Spleen (tissue), 11 donors: ENCODE results near the gene SOS1. TPM values are rescaled to one million over a fixed set of nuclear protein-coding genes. Genes with fewer than 3 reads are reported as not detected.
"Not testable (repeated sequence)": the region's sequence is repeated elsewhere in the genome, so short reads cannot be mapped to it uniquely, and the experiment has no call there.

Experiments used
- DNase-seq: peaks from one replicate; pipeline ENCODE4 v3.0.0-alpha.2; 2020
- H3K27ac ChIP-seq, 8 donors: fragments of 200-600 bp; sonication (generic) in 7 of 8; 1 replicate in 4 of 8; 2 replicates in 4 of 8; pipeline versions ENCODE4 v1.5.0 to v1.8.0; 2016 to 2021; ENCODE audit warnings: inconsistent platforms in 4 of 8, mild to moderate bottlenecking in 4 of 8, moderate library complexity in 1 of 8
- H3K27me3 ChIP-seq, 7 donors: fragments of 200-600 bp; sonication (generic) in 6 of 7; replicated peaks in 1 of 7; 1 replicate in 4 of 7; 2 replicates in 3 of 7; pipeline versions ENCODE4 v1.5.0 to v1.8.0; 2016 to 2021; ENCODE audit warnings: inconsistent platforms in 3 of 7, mild to moderate bottlenecking in 1 of 7
- H3K36me3 ChIP-seq, 6 donors: fragments of 200-600 bp; sonication (generic) in 5 of 6; 1 replicate in 4 of 6; 2 replicates in 2 of 6; pipeline versions ENCODE4 v1.5.0 to v1.8.0; 2016 to 2021; ENCODE audit warnings: inconsistent platforms in 2 of 6
- H3K4me1 ChIP-seq, 6 donors: fragments of 200-600 bp; sonication (generic) in 5 of 6; 1 replicate in 3 of 6; 2 replicates in 3 of 6; pipeline versions ENCODE4 v1.5.0 to v1.8.0; 2016 to 2021; ENCODE audit warnings: inconsistent platforms in 3 of 6
- H3K4me3 ChIP-seq, 8 donors: fragments of 200-600 bp; sonication (generic) in 7 of 8; 1 replicate in 4 of 8; 2 replicates in 4 of 8; pipeline versions ENCODE4 v1.5.0 to v1.8.0; 2016 to 2021; ENCODE audit warnings: inconsistent platforms in 4 of 8, mild to moderate bottlenecking in 4 of 8, moderate library complexity in 2 of 8
- H3K9me3 ChIP-seq, 8 donors: fragments of 200-600 bp; sonication (generic) in 7 of 8; 1 replicate in 4 of 8; 2 replicates in 4 of 8; pipeline versions ENCODE4 v1.5.0 to v1.8.0; 2016 to 2021; ENCODE audit warnings: inconsistent platforms in 4 of 8
- POLR2A ChIP-seq, 3 donors: fragments of 450-650 bp; IDR thresholded peaks; one replicate each; pipeline ENCODE4 v1.5.1; 2017; ENCODE audit warnings: antibody characterized with exemption in 3 of 3, mild to moderate bottlenecking in 1 of 3
- POLR2AphosphoS5 ChIP-seq, 3 donors: sonication (generic); formaldehyde crosslinking; IDR thresholded peaks; one replicate each; pipeline ENCODE4 v1.5.1; 2017; ENCODE audit warnings: antibody characterized with exemption in 3 of 3
- WGBS, 5 donors: extraction: QIAGEN DNeasy Blood & Tissue Kit in 3 of 5; methylation state at CpG; one replicate each; pipeline versions ENCODE4 v1.1.5 to v1.1.7; 2013 to 2018; 5-methylcytosine and 5-hydroxymethylcytosine counted together
- intact Hi-C: fragments of 100-400 bp; cut with DNase I; formaldehyde crosslinking; loops from one replicate; pipeline ENCODE4 v1.15.0; 2023; ENCODE audit warnings: low total_unique reads
- polyA plus RNA-seq, 3 donors: library from polyadenylated mRNA; stranded (reverse); fragments of 200-250 nt; gene quantifications; one replicate each; pipeline ENCODE4 v1.2.1, GENCODE V29; 2013
- total RNA-seq, 7 donors: library from RNA; depleted of rRNA in 3 of 7; stranded (reverse); fragments of >200 nt in 3 of 7; fragmentation: NEBNext Ultra II Directional in 4 of 7; extraction: Animal tissue kit (Norgen Biotek cat#: 25700) in 4 of 7; gene quantifications; one replicate each; pipeline versions ENCODE4 v1.1.0 to v1.2.1, GENCODE V29; 2016 to 2021
- TF ChIP-seq, protein P1 (sequence below), 11 experiments: fragments of 200-600 bp in 7 of 11; fragments of 450-650 bp in 4 of 11; sonication (generic) in 4 of 11; IDR thresholded peaks in 8 of 11; conservative IDR thresholded peaks in 3 of 11; 1 replicate in 7 of 11; 2 replicates in 4 of 11; pipeline versions ENCODE4 v1.4.0 to v1.8.0; 2016 to 2021; ENCODE audit warnings: antibody characterized with exemption in 11 of 11, inconsistent platforms in 4 of 11, mild to moderate bottlenecking in 1 of 11
- donor health status: healthy with polysubstance abuse.
- donor health status: DM: no; HTN: no; CAD: no; lungs with moderate emphysema.
- donor health status: DM: no; HTN: no; CAD: no.
- donor health status: Bipolar disorder and iron deficiency.
- donor health status: healthy.
- donor health status: DM: no; HTN: no; CAD: no.
- donor health status: DM: yes; HTN: yes; CAD: no.

The SOS1 gene
- total and polyA plus RNA-seq, 10 donors = 5.9 to 85.8 (median 42.8) TPM

DNA sequence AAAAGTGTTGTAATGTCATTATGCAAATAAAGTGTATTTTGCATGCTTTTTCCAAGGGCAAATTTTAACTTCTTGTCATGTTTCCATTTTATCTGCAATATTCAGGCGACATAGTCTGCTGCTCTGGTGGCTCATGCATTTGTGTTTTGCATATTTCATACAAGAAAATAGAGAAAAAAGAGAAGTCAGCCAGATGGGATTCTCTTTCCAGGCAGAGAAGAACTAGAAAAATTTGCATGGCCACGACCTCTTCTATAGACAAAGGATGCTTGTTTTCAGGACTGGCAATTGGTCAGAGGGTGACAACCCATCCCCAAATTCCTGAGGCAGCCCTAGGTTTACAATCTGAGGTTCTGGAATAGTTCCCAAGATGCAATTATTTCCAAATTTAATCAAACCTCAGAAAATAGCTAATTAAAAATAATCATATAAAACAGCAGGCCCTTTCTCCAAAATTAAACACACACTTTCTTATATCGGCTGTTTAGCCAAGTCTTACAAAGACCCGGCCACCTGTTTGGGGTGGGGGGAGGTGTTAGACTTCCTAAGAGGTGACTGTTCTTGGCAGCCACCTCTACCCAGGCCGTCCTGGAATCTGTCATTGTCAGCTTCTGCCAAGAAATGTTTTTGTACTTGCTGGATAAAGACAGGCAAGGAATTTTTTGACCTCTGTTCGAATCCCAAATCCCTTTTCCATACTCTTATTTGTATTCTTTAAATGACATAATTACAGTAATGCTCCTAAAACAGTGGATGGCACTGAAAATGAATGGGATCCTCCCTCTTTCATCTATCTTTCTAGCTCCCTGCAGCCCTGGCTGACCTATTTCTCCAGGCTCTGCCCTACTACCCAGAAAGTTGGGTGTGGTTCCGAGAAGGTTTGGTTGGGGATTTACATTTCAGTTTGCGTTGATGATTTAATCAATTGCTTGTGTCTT lies 20.8 kb upstream of the SOS1 start:
- intact Hi-C loops = no loop called here
- H3K27ac ChIP-seq = peak overlapping the region in 6 of 8 donors; percentile 33 to 66 (median 58)
- peaks cover 0 to 54% (median 32%) of the 10 kb centered on the region in 6 donors for H3K4me1 ChIP-seq
- TF ChIP-seq, protein P1, sequence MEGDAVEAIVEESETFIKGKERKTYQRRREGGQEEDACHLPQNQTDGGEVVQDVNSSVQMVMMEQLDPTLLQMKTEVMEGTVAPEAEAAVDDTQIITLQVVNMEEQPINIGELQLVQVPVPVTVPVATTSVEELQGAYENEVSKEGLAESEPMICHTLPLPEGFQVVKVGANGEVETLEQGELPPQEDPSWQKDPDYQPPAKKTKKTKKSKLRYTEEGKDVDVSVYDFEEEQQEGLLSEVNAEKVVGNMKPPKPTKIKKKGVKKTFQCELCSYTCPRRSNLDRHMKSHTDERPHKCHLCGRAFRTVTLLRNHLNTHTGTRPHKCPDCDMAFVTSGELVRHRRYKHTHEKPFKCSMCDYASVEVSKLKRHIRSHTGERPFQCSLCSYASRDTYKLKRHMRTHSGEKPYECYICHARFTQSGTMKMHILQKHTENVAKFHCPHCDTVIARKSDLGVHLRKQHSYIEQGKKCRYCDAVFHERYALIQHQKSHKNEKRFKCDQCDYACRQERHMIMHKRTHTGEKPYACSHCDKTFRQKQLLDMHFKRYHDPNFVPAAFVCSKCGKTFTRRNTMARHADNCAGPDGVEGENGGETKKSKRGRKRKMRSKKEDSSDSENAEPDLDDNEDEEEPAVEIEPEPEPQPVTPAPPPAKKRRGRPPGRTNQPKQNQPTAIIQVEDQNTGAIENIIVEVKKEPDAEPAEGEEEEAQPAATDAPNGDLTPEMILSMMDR (IDR thresholded peaks at IDR 0.05 in 8 of 11, conservative IDR thresholded peaks at IDR 0.05 in 3 of 11) = no peak
- TF ChIP-seq POLR2AphosphoS5 (IDR thresholded peaks at IDR 0.05) (no peak), POLR2A (IDR thresholded peaks at IDR 0.05) (no peak)
- H3K27me3 ChIP-seq = no peaks in the 10 kb centered on the region
- WGBS, 5 donors = 59 to 71% (median 67%) methylated on average over 8 of the region's 8 CpGs
- no peak overlapping the region for H3K4me3 ChIP-seq
- DNase-seq = no peak
- H3K9me3 ChIP-seq = no peaks in the 10 kb centered on the region
- no peaks in the 10 kb centered on the region for H3K36me3 ChIP-seq

DNA sequence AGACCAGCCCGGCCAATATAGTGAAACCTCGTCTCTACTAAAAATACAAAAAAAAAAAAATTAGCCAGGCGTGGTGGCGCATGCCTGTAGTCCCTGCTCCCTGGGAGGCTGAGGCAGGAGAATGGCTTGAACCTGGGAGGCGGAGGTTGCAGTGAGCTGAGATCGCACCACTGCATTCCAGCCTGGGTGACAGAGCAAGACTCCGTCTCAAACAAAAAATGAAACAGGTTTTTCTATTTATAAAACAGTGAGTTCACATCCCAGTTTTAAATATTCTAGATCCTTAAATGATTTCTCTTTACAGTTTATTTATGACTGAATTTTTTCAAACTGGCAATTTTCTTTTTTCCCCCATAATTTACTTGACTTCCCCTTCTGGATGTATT lies 20.1 kb upstream of the SOS1 start:
- WGBS, 5 donors = 54 to 83% (median 77%) methylated on average over 7 of the region's 7 CpGs
- H3K4me3 ChIP-seq, DNase-seq, H3K27me3 ChIP-seq, H3K9me3 ChIP-seq, intact Hi-C loops, H3K36me3 ChIP-seq: not testable (repeated sequence)
- Histone ChIP-seq H3K27ac (peak overlapping the region in 6 of 8 donors; percentile 33 to 66 (median 58)), H3K4me1 (peaks cover 0 to 60% (median 35%) of the 10 kb centered on the region in 6 donors)

DNA sequence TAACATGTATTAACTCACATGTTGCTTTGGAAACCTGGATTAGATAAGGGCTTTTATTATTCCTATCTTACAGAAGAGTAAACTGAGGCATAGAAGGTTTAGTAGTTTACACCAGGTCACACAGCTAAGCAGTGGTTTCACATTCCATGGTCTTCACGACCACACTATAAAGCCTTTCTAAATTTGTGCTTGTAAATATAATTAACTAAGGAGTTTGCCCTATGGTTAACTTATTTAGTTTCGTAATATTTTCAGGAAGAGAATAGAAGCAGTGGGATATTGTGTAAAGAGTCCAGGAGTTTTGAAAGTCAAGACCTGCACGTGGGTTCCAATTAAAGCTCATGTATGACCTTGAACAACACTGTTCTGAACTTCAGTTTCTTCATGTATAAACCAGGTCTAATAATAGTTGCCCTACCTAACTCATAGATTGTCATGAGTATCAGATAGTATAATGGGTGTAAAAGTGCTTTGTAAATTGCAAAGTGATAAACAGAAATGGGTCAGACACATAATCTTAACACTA lies 19.5 kb upstream of the SOS1 start:
- 26 to 75% (median 57%) methylated on average over 3 of the region's 3 CpGs for WGBS, 5 donors
- TF ChIP-seq POLR2A (IDR thresholded peaks at IDR 0.05) (no peak), POLR2AphosphoS5 (IDR thresholded peaks at IDR 0.05) (no peak)
- TF ChIP-seq, protein P1 (IDR thresholded peaks at IDR 0.05 in 8 of 11, conservative IDR thresholded peaks at IDR 0.05 in 3 of 11) = no peak
- Histone ChIP-seq H3K27me3 (no peaks in the 10 kb centered on the region), H3K4me1 (peaks cover 0 to 65% (median 39%) of the 10 kb centered on the region in 6 donors), H3K36me3 (no peaks in the 10 kb centered on the region), H3K27ac (peak overlapping the region in 6 of 8 donors; percentile 33 to 66 (median 58)), H3K9me3 (no peaks in the 10 kb centered on the region), H3K4me3 (no peak overlapping the region)
- no peak for DNase-seq
- intact Hi-C loops = no loop called here

DNA sequence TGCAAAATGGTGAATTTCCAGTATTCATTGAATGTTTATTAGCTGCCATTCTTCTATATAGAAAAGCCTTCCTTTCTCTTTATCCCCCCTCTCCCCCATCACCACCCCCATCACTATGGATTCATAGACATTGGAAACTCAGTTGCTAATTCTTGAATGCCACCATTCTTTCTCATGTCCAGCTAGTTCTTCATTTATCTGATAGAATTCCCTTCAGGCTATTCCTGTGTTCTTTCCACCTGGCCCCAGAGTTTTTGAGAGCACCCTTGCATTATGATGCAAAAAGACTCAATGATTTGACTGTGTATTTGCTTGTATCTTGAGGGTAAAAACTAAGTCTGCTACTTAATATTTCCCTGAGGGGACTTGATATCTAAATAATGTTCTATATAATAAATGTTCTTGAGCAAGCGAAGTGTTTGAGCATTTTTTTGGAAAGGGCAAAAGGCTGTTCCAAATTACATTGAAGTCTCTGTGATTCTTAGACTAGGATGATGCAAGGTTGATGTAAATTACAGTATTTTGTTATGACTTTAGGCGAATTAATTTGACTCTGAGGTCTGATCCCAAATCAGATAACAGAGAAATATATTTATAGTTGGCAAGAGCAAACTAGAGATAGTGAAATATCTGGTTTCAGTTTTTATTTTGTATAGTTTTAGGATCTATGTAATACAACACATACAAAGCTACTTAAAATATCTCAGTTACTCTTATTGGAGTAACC lies 18.8 kb upstream of the SOS1 start:
- Histone ChIP-seq H3K4me1 (peaks cover 0 to 66% (median 39%) of the 10 kb centered on the region in 6 donors), H3K9me3 (no peaks in the 10 kb centered on the region)

More for the DNA sequence above, 18.8 kb upstream of the SOS1 start:
- H3K27me3 ChIP-seq = no peaks in the 10 kb centered on the region
- TF ChIP-seq, protein P1 (IDR thresholded peaks at IDR 0.05 in 8 of 11, conservative IDR thresholded peaks at IDR 0.05 in 3 of 11) = no peak
- TF ChIP-seq POLR2AphosphoS5 (IDR thresholded peaks at IDR 0.05) = no peak
- TF ChIP-seq POLR2A (IDR thresholded peaks at IDR 0.05) = no peak
- intact Hi-C loops = no loop called here
- H3K36me3 ChIP-seq = no peaks in the 10 kb centered on the region
- no peak for DNase-seq
- no peak overlapping the region for H3K27ac ChIP-seq
- no peak overlapping the region for H3K4me3 ChIP-seq
- 64 to 72% (median 69%) methylated on average over 2 of the region's 2 CpGs for WGBS, 5 donors
